ENCODE data around the gene HIPK1. TPM values are rescaled to one million over a fixed set of nuclear protein-coding genes. Genes with fewer than 3 reads are reported as not detected.

The HIPK1 gene
- total RNA-seq, 1 donor from 2014 or later = 41.3 TPM

GRCh38 chr1:113963281-113963906, 34.3 kb downstream of the HIPK1 start:
- DNase-seq (ENCODE audit: low spot score) = no peak
- Histone ChIP-seq H3K4me2 (no peak overlapping the region), H3K9me3 (ENCODE audit: low read depth) (no peaks in the 10 kb centered on the region), H4K20me1 (ENCODE audit: low read depth) (no peaks in the 10 kb centered on the region), H3F3A (ENCODE audit: low read depth) (no peaks in the 10 kb centered on the region), H3K4me1 (no peaks in the 10 kb centered on the region), H2AFZ (replicated peaks) (no peak overlapping the region), H3K36me3 (peaks cover 27% of the 10 kb centered on the region), H3K9ac (no peak overlapping the region), H3K27me3 (no peaks in the 10 kb centered on the region), H3K79me2 (ENCODE audit: low read depth) (no peaks in the 10 kb centered on the region), H3K4me3 (no peak overlapping the region), H3K27ac (peak overlapping the region; percentile 31)
- H3K36me3 Mint-ChIP-seq = peaks cover 61% of the 10 kb centered on the region
- no peak for TF ChIP-seq EZH2phosphoT487 (IDR thresholded peaks at IDR 0.05)
- TF ChIP-seq, protein P1, sequence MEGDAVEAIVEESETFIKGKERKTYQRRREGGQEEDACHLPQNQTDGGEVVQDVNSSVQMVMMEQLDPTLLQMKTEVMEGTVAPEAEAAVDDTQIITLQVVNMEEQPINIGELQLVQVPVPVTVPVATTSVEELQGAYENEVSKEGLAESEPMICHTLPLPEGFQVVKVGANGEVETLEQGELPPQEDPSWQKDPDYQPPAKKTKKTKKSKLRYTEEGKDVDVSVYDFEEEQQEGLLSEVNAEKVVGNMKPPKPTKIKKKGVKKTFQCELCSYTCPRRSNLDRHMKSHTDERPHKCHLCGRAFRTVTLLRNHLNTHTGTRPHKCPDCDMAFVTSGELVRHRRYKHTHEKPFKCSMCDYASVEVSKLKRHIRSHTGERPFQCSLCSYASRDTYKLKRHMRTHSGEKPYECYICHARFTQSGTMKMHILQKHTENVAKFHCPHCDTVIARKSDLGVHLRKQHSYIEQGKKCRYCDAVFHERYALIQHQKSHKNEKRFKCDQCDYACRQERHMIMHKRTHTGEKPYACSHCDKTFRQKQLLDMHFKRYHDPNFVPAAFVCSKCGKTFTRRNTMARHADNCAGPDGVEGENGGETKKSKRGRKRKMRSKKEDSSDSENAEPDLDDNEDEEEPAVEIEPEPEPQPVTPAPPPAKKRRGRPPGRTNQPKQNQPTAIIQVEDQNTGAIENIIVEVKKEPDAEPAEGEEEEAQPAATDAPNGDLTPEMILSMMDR (IDR thresholded peaks at IDR 0.05) = peak; percentile 30
- H3K4me3 Mint-ChIP-seq = no peak overlapping the region
- H3K9me3 Mint-ChIP-seq = peaks cover 2% of the 10 kb centered on the region
- H3K4me1 Mint-ChIP-seq = peaks cover 24% of the 10 kb centered on the region
- no peaks in the 10 kb centered on the region for H3K27me3 Mint-ChIP-seq (ENCODE audit: insufficient read depth, low read depth)
- H3K27ac Mint-ChIP-seq = peak overlapping the region; percentile 12

DNA sequence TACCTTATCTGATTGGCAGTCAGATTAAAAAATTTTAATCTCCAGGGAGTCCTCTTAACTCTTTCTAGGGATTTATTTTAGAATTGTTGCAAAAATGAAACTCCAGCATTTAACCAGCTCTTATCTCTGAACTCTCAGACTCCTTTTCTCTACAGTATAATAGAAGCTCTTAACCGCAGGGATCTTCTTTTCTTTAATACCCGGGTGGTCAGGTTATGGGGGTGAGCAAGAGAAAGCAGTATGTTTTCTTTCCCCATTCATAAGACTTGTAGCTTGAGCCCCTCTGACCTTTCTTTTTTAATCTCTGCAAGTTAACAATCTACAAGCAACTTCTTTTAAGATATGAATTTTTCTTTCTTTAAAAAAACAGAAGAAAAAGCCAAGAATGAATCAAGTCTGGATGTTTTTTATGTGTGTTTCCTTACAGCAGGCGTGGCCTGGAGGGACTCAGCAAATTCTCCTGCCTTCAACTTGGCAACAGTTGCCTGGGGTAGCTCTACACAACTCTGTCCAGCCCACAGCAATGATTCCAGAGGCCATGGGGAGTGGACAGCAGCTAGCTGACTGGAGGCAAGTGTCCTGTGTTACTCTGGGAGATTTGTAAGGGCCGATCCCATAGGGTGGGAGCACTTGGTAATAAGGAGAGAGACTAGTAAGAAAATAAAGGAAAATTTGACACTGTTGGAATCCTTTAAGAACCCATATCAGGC, 36.7 kb downstream of the HIPK1 start:
- Histone ChIP-seq H4K20me1 (ENCODE audit: low read depth) (no peaks in the 10 kb centered on the region), H3K9ac (no peak overlapping the region), H3K4me1 (no peaks in the 10 kb centered on the region), H3K79me2 (ENCODE audit: low read depth) (no peaks in the 10 kb centered on the region), H3K4me2 (no peak overlapping the region), H3K27ac (no peak overlapping the region), H3K4me3 (no peak overlapping the region), H3K9me3 (ENCODE audit: low read depth) (no peaks in the 10 kb centered on the region), H3F3A (ENCODE audit: low read depth) (no peaks in the 10 kb centered on the region), H2AFZ (replicated peaks) (no peak overlapping the region), H3K27me3 (no peaks in the 10 kb centered on the region), H3K36me3 (peaks cover 36% of the 10 kb centered on the region)
- TF ChIP-seq EZH2phosphoT487 (IDR thresholded peaks at IDR 0.05) (no peak), EZH2 (IDR thresholded peaks at IDR 0.05) (no peak)
- TF ChIP-seq, protein P1 (IDR thresholded peaks at IDR 0.05) = no peak
- DNase-seq (ENCODE audit: low spot score) = no peak
- H3K4me1 Mint-ChIP-seq = peaks cover 24% of the 10 kb centered on the region
- H3K36me3 Mint-ChIP-seq = peaks cover 65% of the 10 kb centered on the region
- H3K4me3 Mint-ChIP-seq = no peak overlapping the region
- peak overlapping the region; percentile 30 for H3K27ac Mint-ChIP-seq
- H3K27me3 Mint-ChIP-seq (ENCODE audit: insufficient read depth, low read depth) = no peaks in the 10 kb centered on the region
- peaks cover 2% of the 10 kb centered on the region for H3K9me3 Mint-ChIP-seq

- Mint-ChIP-seq H3K27ac (no peak overlapping the region), H3K4me3 (no peak overlapping the region), H3K27me3 (ENCODE audit: insufficient read depth, low read depth) (no peaks in the 10 kb centered on the region), H3K36me3 (peaks cover 37% of the 10 kb centered on the region), H3K4me1 (peaks cover 33% of the 10 kb centered on the region), H3K9me3 (no peaks in the 10 kb centered on the region)
- Histone ChIP-seq H3K79me2 (ENCODE audit: low read depth) (no peaks in the 10 kb centered on the region), H3K4me1 (peaks cover 36% of the 10 kb centered on the region), H3K9me3 (ENCODE audit: low read depth) (no peaks in the 10 kb centered on the region), H2AFZ (replicated peaks) (no peak overlapping the region), H3K36me3 (peaks cover 16% of the 10 kb centered on the region), H3K27me3 (no peaks in the 10 kb centered on the region), H3K27ac (no peak overlapping the region), H4K20me1 (ENCODE audit: low read depth) (peaks cover 22% of the 10 kb centered on the region), H3F3A (ENCODE audit: low read depth) (peaks cover 33% of the 10 kb centered on the region), H3K4me2 (no peak overlapping the region), H3K4me3 (no peak overlapping the region), H3K9ac (no peak overlapping the region)
- DNase-seq (ENCODE audit: low spot score) = no peak
- TF ChIP-seq, protein P1 (IDR thresholded peaks at IDR 0.05) = no peak
- TF ChIP-seq EZH2phosphoT487 (IDR thresholded peaks at IDR 0.05) = no peak
- TF ChIP-seq EZH2 (IDR thresholded peaks at IDR 0.05) = no peak
These were observed 43.8 kb downstream of the HIPK1 start for GRCh38 chr1:113972954-113973353.
